Measurements from ENCODE around the gene CMTM6. TPM values are rescaled to one million over a fixed set of nuclear protein-coding genes. Genes with fewer than 3 reads are reported as not detected.
"Not testable (repeated sequence)": the region's sequence is repeated elsewhere in the genome, so short reads cannot be mapped to it uniquely, and the experiment has no call there.

CMTM6 gene
- total RNA-seq, 1 donor from 2014 or later, result 28.0 TPM

DNA sequence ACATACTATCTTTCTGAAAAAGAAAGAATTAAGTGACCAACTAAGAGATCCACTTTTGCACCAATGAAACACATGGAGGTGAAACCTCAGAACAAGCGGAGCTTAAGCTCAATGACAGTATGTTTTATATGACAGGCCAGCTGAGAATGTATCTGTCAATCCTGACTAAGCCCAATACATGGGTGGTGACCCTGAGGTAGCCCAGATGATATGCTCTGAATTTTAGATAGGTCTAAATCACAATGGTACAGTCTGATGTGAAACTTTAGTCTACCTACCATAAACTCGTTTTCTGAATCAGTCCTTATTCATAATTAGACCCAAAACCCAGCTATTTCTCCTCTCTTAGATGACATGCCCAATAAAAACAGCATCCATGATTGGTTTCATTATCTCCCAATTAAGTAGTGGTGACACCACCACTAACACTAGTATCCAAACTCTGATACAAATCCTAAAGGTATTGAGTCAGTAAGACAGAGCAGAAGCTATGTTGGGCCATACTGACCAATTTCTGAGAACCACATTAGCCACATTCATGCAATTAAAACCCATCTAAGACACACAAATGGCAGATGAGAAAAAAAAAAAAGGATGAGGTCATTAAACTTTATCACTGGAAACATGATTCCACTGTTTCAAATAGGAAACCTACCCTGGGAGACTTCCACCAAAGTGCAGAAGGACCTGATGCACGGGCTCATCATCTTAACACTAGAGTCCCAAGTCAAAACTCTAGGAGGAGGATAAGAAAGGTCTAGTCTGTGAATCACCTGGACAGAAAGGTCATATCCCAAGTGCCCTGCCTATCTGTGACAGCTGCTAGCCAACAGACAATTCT is 20.6 kb downstream of the CMTM6 start:
- Histone ChIP-seq H3K4me1 (no peaks in the 10 kb centered on the region), H3K27me3 (no peaks in the 10 kb centered on the region), H3K9me3 (no peaks in the 10 kb centered on the region), H3K4me3 (no peak overlapping the region), H3K27ac (no peak overlapping the region), H3K36me3 (peaks cover 0 to 8% of the 10 kb centered on the region in 2 donors)
- TF ChIP-seq POLR2A (IDR thresholded peaks at IDR 0.05) (no peak), POLR2AphosphoS5 (IDR thresholded peaks at IDR 0.05; ENCODE audit: insufficient read depth in 1 of 2, low read depth in 1 of 2) (no peak)
- TF ChIP-seq, protein P1, sequence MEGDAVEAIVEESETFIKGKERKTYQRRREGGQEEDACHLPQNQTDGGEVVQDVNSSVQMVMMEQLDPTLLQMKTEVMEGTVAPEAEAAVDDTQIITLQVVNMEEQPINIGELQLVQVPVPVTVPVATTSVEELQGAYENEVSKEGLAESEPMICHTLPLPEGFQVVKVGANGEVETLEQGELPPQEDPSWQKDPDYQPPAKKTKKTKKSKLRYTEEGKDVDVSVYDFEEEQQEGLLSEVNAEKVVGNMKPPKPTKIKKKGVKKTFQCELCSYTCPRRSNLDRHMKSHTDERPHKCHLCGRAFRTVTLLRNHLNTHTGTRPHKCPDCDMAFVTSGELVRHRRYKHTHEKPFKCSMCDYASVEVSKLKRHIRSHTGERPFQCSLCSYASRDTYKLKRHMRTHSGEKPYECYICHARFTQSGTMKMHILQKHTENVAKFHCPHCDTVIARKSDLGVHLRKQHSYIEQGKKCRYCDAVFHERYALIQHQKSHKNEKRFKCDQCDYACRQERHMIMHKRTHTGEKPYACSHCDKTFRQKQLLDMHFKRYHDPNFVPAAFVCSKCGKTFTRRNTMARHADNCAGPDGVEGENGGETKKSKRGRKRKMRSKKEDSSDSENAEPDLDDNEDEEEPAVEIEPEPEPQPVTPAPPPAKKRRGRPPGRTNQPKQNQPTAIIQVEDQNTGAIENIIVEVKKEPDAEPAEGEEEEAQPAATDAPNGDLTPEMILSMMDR (IDR thresholded peaks at IDR 0.05), result no peak
- DNase-seq (ENCODE audit: extremely low spot score in 2 of 2), result no peak
- intact Hi-C loops (cut with DNase I), result no loop called here

DNA sequence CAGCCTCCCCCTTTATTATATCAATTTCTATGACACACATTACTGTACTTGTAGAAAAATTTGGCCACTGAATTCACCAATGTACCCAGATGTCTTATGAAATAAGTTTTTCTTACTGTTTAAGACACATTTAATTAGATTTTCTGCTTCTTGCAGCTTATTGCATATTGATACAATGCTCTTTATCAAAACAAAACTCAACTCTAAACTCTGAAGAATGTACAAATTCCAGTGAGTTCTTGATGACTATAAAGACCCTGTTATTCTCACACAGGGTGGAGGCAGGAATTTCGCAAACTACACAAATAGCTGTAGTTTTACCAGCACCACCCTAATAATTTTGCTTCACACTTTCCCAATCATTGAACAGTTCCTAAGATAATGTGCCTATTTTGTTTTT is 22.0 kb downstream of the CMTM6 start:
- Histone ChIP-seq H3K9me3 (no peaks in the 10 kb centered on the region), H3K36me3 (no peaks in the 10 kb centered on the region), H3K4me1 (no peaks in the 10 kb centered on the region), H3K27me3 (no peaks in the 10 kb centered on the region), H3K4me3 (no peak overlapping the region), H3K27ac (no peak overlapping the region)
- intact Hi-C loops (cut with DNase I), result no loop called here
- TF ChIP-seq, protein P1 (IDR thresholded peaks at IDR 0.05), result no peak
- TF ChIP-seq POLR2A (IDR thresholded peaks at IDR 0.05) (no peak), POLR2AphosphoS5 (IDR thresholded peaks at IDR 0.05; ENCODE audit: insufficient read depth in 1 of 2, low read depth in 1 of 2) (no peak)
- DNase-seq (ENCODE audit: extremely low spot score in 2 of 2), result no peak

DNA sequence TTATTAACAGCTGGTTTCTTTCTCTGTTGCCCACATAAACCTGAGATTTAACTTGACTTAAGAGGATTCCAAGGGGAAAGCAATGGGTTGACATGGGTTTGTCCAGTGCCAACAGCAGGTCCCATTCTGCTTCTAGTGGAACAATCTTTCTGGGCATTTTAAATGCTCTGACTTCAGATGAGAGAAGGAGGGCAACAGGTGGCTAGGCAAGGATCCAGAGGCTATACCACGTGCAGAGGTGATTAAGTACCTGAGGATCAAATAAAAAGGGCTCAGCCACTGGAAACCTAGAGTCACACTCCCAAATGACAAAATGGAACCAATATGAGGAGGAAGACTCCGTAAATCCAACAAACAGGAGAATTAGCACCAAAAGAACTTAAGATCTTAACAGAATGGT is 28.5 kb downstream of the CMTM6 start:
- TF ChIP-seq, protein P1 (IDR thresholded peaks at IDR 0.05), result no peak
- no peak for TF ChIP-seq POLR2AphosphoS5 (IDR thresholded peaks at IDR 0.05; ENCODE audit: insufficient read depth in 1 of 2, low read depth in 1 of 2)
- TF ChIP-seq POLR2A (IDR thresholded peaks at IDR 0.05), result no peak
- H3K4me1 ChIP-seq, result no peaks in the 10 kb centered on the region
- H3K36me3 ChIP-seq, result no peaks in the 10 kb centered on the region
- no peak overlapping the region for H3K4me3 ChIP-seq
- H3K27ac ChIP-seq, result no peak overlapping the region
- intact Hi-C loops (cut with DNase I), result no loop called here
- H3K9me3 ChIP-seq, result no peaks in the 10 kb centered on the region
- no peaks in the 10 kb centered on the region for H3K27me3 ChIP-seq
- no peak for DNase-seq (ENCODE audit: extremely low spot score in 2 of 2)

DNA sequence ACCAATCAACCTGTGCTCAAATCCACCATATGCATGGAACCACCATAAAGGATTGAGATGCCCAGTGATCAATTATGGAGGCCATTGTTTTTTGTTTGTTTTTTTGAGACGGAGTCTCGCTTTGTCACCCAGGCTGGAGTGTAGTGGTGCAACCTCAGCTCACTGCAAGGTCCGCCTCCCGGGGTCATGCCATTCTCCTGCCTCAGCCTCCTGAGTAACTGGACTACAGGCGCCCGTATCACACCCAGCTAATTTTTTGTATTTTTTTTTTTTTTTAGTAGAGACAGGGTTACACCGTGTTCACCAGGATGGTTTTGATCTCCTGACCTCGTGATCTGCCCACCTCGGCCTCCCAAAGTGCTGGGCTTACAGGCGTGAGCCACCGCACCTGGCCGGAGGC is 30.5 kb downstream of the CMTM6 start:
- H3K4me3 ChIP-seq; DNase-seq (ENCODE audit: extremely low spot score in 2 of 2); H3K27me3 ChIP-seq; H3K36me3 ChIP-seq; H3K4me1 ChIP-seq; H3K27ac ChIP-seq; intact Hi-C loops (cut with DNase I); H3K9me3 ChIP-seq: not testable (repeated sequence)

DNA sequence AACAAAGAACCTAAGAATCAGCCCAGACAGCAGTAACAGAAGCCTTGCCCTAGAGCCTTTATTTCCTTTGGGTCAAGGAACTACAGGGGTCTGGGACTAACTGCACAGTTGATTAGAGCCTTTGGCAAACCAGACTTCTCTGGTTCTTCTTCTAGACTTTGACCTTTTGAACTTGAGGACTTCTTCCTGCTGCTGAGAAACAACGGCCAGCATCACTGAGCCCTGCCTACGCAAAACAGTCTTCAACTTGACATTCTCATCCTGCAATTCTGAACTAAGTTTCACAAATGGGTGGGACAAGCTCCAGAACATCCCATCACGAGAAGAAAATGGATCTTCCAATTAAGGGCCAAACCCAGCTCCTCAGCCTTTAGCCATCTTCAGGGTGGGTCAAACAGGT is 31.4 kb downstream of the CMTM6 start:
- Histone ChIP-seq H3K4me1 (peaks cover 5% of the 10 kb centered on the region), H3K27me3 (no peaks in the 10 kb centered on the region), H3K9me3 (no peaks in the 10 kb centered on the region), H3K27ac (no peak overlapping the region), H3K36me3 (no peaks in the 10 kb centered on the region), H3K4me3 (no peak overlapping the region)
- TF ChIP-seq, protein P1 (IDR thresholded peaks at IDR 0.05), result no peak
- no peak for TF ChIP-seq POLR2AphosphoS5 (IDR thresholded peaks at IDR 0.05; ENCODE audit: insufficient read depth in 1 of 2, low read depth in 1 of 2)
- TF ChIP-seq POLR2A (IDR thresholded peaks at IDR 0.05), result no peak
- no peak for DNase-seq (ENCODE audit: extremely low spot score in 2 of 2)
- intact Hi-C loops (cut with DNase I), result no loop called here

Data from vagina (tissue), 2 donors.